HEK293 (cell line): ENCODE measurements around the gene ARHGDIA.

Source experiments
- CTCF ChIP-seq: fragments of 450-650 bp; formaldehyde crosslinking; IDR thresholded peaks from 2 replicates; pipeline ENCODE4 v1.5.1; 2016; ENCODE audit warnings: missing biosample characterization, missing genetic modification characterization
- PRDM1 ChIP-seq: fragments of 450-650 bp; formaldehyde crosslinking; IDR thresholded peaks from 2 replicates; pipeline ENCODE4; 2016; ENCODE audit warnings: missing biosample characterization, missing genetic modification characterization
- ZFP41 ChIP-seq: fragments of 450-650 bp; formaldehyde crosslinking; IDR thresholded peaks from 2 replicates; pipeline ENCODE4 v1.5.1; 2016; ENCODE audit warnings: missing biosample characterization, missing genetic modification characterization, borderline replicate concordance
- ZNF2 ChIP-seq: fragments of 450-650 bp; formaldehyde crosslinking; IDR thresholded peaks from 2 replicates; pipeline ENCODE4 v1.5.1; 2016; ENCODE audit warnings: missing biosample characterization, missing genetic modification characterization
- ZNF558 ChIP-seq: fragments of 450-650 bp; formaldehyde crosslinking; IDR thresholded peaks from 2 replicates; pipeline ENCODE4 v1.5.1; 2016; ENCODE audit warnings: missing biosample characterization, missing genetic modification characterization

- TF ChIP-seq ZNF2 (tag by site-specific recombination) (no peak), ZNF558 (tag by site-specific recombination) (no peak), CTCF (tag by site-specific recombination) (no peak), ZFP41 (tag by site-specific recombination) (no peak), PRDM1 (no peak)
These were observed 39.1 kb upstream of the ARHGDIA start for GRCh38 chr17:81909966-81910839.
